ENCODE measurements around the gene TRIM2.

DNA sequence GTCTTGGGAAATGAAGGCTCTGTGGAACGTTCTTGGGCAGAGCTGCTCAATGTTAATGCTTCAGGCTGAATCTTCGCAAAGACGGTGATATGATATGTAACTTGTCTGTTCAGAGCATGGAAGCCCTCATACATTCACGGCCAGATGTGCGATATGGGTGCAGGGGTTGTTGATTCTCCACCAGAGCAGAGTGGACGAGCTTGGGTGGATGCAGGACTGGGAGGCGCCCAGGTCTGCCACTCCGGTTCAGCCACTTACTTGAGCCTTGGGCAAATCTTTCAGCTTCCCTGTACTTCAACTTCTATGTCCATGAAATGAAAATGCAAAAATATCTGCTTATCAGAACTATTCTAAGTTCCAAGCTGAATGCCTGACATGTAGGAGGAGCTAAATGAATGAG is 92.9 kb downstream of the TRIM2 start:
- TF ChIP-seq, protein P1, sequence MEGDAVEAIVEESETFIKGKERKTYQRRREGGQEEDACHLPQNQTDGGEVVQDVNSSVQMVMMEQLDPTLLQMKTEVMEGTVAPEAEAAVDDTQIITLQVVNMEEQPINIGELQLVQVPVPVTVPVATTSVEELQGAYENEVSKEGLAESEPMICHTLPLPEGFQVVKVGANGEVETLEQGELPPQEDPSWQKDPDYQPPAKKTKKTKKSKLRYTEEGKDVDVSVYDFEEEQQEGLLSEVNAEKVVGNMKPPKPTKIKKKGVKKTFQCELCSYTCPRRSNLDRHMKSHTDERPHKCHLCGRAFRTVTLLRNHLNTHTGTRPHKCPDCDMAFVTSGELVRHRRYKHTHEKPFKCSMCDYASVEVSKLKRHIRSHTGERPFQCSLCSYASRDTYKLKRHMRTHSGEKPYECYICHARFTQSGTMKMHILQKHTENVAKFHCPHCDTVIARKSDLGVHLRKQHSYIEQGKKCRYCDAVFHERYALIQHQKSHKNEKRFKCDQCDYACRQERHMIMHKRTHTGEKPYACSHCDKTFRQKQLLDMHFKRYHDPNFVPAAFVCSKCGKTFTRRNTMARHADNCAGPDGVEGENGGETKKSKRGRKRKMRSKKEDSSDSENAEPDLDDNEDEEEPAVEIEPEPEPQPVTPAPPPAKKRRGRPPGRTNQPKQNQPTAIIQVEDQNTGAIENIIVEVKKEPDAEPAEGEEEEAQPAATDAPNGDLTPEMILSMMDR (IDR thresholded peaks at IDR 0.05), result no peak
- no peak for TF ChIP-seq POLR2A (IDR thresholded peaks at IDR 0.05)

All from tibial nerve (tissue), 3 donors.